HG03575 (cell line): ENCODE results near the gene ZC3H7B.
"Not testable (repeated sequence)": the region's sequence is repeated elsewhere in the genome, so short reads cannot be mapped to it uniquely, and the experiment has no call there.

ENCODE experiments used
- ATAC-seq: cut with Tn5 transposase; IDR thresholded peaks from one replicate; pipeline ENCODE4 v1.9.1; 2021; ENCODE audit not compliant: unreplicated experiment, insufficient number of reproducible peaks, low FRiP score; ENCODE audit errors: extremely low read depth

ZC3H7B gene

GRCh38 chr22:41401781-41402648, 100.7 kb downstream of the ZC3H7B start:
- ATAC-seq = no peak

GRCh38 chr22:41402851-41403250, 101.5 kb downstream of the ZC3H7B start:
- not testable (repeated sequence) for ATAC-seq

DNA sequence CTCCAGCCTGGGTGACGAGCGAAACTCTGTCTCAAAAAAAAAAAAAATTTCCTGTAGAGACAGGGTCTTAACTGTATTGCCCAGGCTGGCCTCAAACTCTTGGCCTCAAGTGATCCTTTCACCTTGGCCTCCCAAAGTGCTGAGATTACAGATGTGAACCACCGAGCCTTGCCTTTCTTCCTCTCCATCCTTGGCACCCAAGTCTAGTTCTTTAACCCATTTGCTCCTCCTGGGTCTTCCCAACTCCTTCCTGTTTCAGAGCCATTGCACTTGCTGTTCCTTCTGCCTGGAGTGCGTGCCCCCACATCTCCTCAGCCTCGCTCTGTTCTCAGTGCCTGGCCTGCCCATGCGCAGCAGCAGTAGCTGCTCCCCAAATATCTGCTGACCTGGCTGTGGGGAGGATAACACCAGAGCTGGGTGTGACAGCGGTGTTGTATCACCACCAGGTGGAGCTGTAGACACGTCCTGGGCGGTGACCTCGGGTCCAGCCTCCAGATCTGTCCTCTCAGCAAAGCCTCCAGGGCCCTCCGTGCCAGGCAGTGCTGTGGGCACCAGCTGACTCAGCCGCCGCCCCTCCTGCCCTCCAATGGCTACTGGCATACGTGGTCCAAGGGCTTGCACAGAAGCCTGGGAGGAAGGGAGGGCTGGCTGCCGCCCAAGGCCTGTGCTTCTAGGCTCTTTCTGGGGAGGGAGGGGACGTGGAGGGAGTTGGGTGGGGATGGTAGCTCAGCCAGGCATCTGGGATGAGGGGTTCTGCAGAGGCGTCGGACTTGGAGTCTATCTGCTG, 102.4 kb downstream of the ZC3H7B start:
- ATAC-seq = no peak

GRCh38 chr22:41405588-41405987, 104.3 kb downstream of the ZC3H7B start:
- ATAC-seq = no peak

GRCh38 chr22:41406410-41406809, 105.1 kb downstream of the ZC3H7B start:
- ATAC-seq = no peak

DNA sequence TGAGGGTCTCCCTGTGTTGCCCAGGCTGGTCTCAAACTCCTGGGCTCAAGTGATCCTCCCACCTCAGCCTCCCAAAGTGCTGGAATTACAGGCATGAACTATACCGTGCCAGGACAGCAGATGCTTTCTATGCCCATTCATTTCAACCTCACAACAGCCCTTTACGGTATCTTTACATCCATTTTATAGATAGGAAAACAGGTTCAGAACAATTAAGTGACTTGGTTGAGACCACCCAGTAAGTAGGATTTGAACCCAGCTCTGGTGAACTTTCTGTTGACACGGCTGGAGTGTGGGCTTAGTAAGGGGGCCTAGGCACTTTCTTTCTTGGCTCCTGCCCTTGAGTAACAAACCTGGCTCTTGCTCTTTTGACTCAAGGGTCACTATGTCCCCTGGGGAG, 106.1 kb downstream of the ZC3H7B start:
- ATAC-seq = no peak

GRCh38 chr22:41408665-41409064, 107.3 kb downstream of the ZC3H7B start:
- ATAC-seq = no peak
